PC-3 (cell line): ENCODE data around the gene HERPUD1.

Experiments used
- EZH2 ChIP-seq: fragments of 300-600 bp; sonication (generic); IDR thresholded peaks from one replicate; pipeline ENCODE4 v1.6.1; 2017; ENCODE audit warnings: antibody characterized with exemption, mild to moderate bottlenecking, low read length; ENCODE audit not compliant: unreplicated experiment
- EZH2phosphoT487 ChIP-seq: fragments of 300-600 bp; sonication (generic); IDR thresholded peaks from 2 replicates; pipeline ENCODE4 v1.6.1; 2018; ENCODE audit warnings: mild to moderate bottlenecking, antibody characterized with exemption, low read length, borderline replicate concordance
- TF ChIP-seq, protein P1 (sequence below): fragments of 300-600 bp; sonication (generic); conservative IDR thresholded peaks from 2 replicates; pipeline ENCODE4 v1.5.1; 2017; ENCODE audit warnings: antibody characterized with exemption, low read depth, mild to moderate bottlenecking, low read length

GRCh38 chr16:56886826-56887225 is 45.1 kb upstream of the HERPUD1 start:
- TF ChIP-seq, protein P1, sequence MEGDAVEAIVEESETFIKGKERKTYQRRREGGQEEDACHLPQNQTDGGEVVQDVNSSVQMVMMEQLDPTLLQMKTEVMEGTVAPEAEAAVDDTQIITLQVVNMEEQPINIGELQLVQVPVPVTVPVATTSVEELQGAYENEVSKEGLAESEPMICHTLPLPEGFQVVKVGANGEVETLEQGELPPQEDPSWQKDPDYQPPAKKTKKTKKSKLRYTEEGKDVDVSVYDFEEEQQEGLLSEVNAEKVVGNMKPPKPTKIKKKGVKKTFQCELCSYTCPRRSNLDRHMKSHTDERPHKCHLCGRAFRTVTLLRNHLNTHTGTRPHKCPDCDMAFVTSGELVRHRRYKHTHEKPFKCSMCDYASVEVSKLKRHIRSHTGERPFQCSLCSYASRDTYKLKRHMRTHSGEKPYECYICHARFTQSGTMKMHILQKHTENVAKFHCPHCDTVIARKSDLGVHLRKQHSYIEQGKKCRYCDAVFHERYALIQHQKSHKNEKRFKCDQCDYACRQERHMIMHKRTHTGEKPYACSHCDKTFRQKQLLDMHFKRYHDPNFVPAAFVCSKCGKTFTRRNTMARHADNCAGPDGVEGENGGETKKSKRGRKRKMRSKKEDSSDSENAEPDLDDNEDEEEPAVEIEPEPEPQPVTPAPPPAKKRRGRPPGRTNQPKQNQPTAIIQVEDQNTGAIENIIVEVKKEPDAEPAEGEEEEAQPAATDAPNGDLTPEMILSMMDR, result no peak
- no peak for TF ChIP-seq EZH2phosphoT487
- no peak for TF ChIP-seq EZH2
